ENCODE data around the gene ARMC9. TPM values are rescaled to one million over a fixed set of nuclear protein-coding genes. Genes with fewer than 3 reads are reported as not detected.
A peak's percentile ranks its signal among the peaks of the same experiment; 100 is the strongest.

The ARMC9 gene
- total RNA-seq, 1 donor from 2014 or later: 178 TPM

GRCh38 chr2:231168460-231169139 lies 29.8 kb upstream of the ARMC9 start:
- no peaks in the 10 kb centered on the region for H3K27me3 Mint-ChIP-seq (ENCODE audit: unreplicated experiment)
- no peaks in the 10 kb centered on the region for H3K9me3 Mint-ChIP-seq (ENCODE audit: unreplicated experiment)
- no peak for DNase-seq (ENCODE audit: extremely low spot score, unreplicated experiment)
- peaks cover 53% of the 10 kb centered on the region for H3K4me1 Mint-ChIP-seq (ENCODE audit: unreplicated experiment)
- H3K27ac Mint-ChIP-seq (ENCODE audit: unreplicated experiment): peak overlapping the region; percentile 90
- TF ChIP-seq CTCF (IDR thresholded peaks at IDR 0.05): no peak
- peaks cover 51% of the 10 kb centered on the region for H3K36me3 Mint-ChIP-seq (ENCODE audit: unreplicated experiment)
- no peak overlapping the region for H3K4me3 Mint-ChIP-seq (ENCODE audit: unreplicated experiment)

- Mint-ChIP-seq H3K4me3 (ENCODE audit: unreplicated experiment) (no peak overlapping the region), H3K36me3 (ENCODE audit: unreplicated experiment) (peaks cover 48% of the 10 kb centered on the region), H3K9me3 (ENCODE audit: unreplicated experiment) (no peaks in the 10 kb centered on the region), H3K27me3 (ENCODE audit: unreplicated experiment) (no peaks in the 10 kb centered on the region), H3K4me1 (ENCODE audit: unreplicated experiment) (peaks cover 51% of the 10 kb centered on the region), H3K27ac (ENCODE audit: unreplicated experiment) (peak overlapping the region; percentile 90)
- no peak for TF ChIP-seq CTCF (IDR thresholded peaks at IDR 0.05)
- DNase-seq (ENCODE audit: extremely low spot score, unreplicated experiment): no peak
Observed at GRCh38 chr2:231169488-231169887, 28.9 kb upstream of the ARMC9 start.

GRCh38 chr2:231170055-231170454 lies 28.4 kb upstream of the ARMC9 start:
- Mint-ChIP-seq H3K9me3 (ENCODE audit: unreplicated experiment) (no peaks in the 10 kb centered on the region), H3K27me3 (ENCODE audit: unreplicated experiment) (no peaks in the 10 kb centered on the region), H3K27ac (ENCODE audit: unreplicated experiment) (peak overlapping the region; percentile 90), H3K4me3 (ENCODE audit: unreplicated experiment) (no peak overlapping the region), H3K4me1 (ENCODE audit: unreplicated experiment) (peaks cover 48% of the 10 kb centered on the region), H3K36me3 (ENCODE audit: unreplicated experiment) (peaks cover 47% of the 10 kb centered on the region)
- TF ChIP-seq CTCF (IDR thresholded peaks at IDR 0.05): no peak
- no peak for DNase-seq (ENCODE audit: extremely low spot score, unreplicated experiment)

- no peak overlapping the region for H3K4me3 Mint-ChIP-seq (ENCODE audit: unreplicated experiment)
- H3K9me3 Mint-ChIP-seq (ENCODE audit: unreplicated experiment): peaks cover under 1% of the 10 kb centered on the region
- peaks cover 44% of the 10 kb centered on the region for H3K4me1 Mint-ChIP-seq (ENCODE audit: unreplicated experiment)
- H3K27ac Mint-ChIP-seq (ENCODE audit: unreplicated experiment): no peak overlapping the region
- TF ChIP-seq CTCF (IDR thresholded peaks at IDR 0.05): no peak
- no peaks in the 10 kb centered on the region for H3K27me3 Mint-ChIP-seq (ENCODE audit: unreplicated experiment)
- no peak for DNase-seq (ENCODE audit: extremely low spot score, unreplicated experiment)
- H3K36me3 Mint-ChIP-seq (ENCODE audit: unreplicated experiment): peaks cover 44% of the 10 kb centered on the region
Observed at GRCh38 chr2:231172025-231172424, 26.4 kb upstream of the ARMC9 start.

- TF ChIP-seq CTCF (IDR thresholded peaks at IDR 0.05): no peak
- Mint-ChIP-seq H3K27ac (ENCODE audit: unreplicated experiment) (peak overlapping the region; percentile 73), H3K4me1 (ENCODE audit: unreplicated experiment) (peaks cover 38% of the 10 kb centered on the region), H3K9me3 (ENCODE audit: unreplicated experiment) (peaks cover 4% of the 10 kb centered on the region), H3K27me3 (ENCODE audit: unreplicated experiment) (no peaks in the 10 kb centered on the region), H3K4me3 (ENCODE audit: unreplicated experiment) (no peak overlapping the region), H3K36me3 (ENCODE audit: unreplicated experiment) (peaks cover 34% of the 10 kb centered on the region)
- no peak for DNase-seq (ENCODE audit: extremely low spot score, unreplicated experiment)
Observed at GRCh38 chr2:231174211-231174651, 24.2 kb upstream of the ARMC9 start.

Measured in osteocyte (in vitro differentiated cells).